ENCODE results near the gene CTF1.

CTF1 gene

GRCh38 chr16:30953111-30953510, 56.7 kb downstream of the CTF1 start:
- DNase-seq (ENCODE audit: low read depth in 2 of 3, low spot score in 2 of 3): no peak
